Heart left ventricle (tissue), 16 donors: ENCODE results near the gene TMEM239. TPM values are rescaled to one million over a fixed set of nuclear protein-coding genes. Genes with fewer than 3 reads are reported as not detected.
"Not testable (repeated sequence)": the region's sequence is repeated elsewhere in the genome, so short reads cannot be mapped to it uniquely, and the experiment has no call there.

Source experiments
- ATAC-seq, 4 donors: fragments of 200-7000 bp; cut with Tn5 transposase; one replicate each; pipeline ENCODE4 v1.9.1; 2020 to 2022; ENCODE audit warnings: moderate library complexity in 4 of 4, mild to moderate bottlenecking in 3 of 4, moderate number of reproducible peaks in 1 of 4
- DNase-seq, 5 donors: peaks; one replicate each; pipeline ENCODE4 v3.0.0-alpha.2; 2020
- H3K27ac ChIP-seq, 12 donors: fragments of 200-600 bp; sonication (generic) in 4 of 12; one replicate each; pipeline versions ENCODE4 v1.5.0 to v1.8.0; 2016 to 2022; ENCODE audit warnings: mild to moderate bottlenecking in 2 of 12
- H3K27me3 ChIP-seq, 9 donors: fragments of 200-600 bp; sonication (generic) in 2 of 9; one replicate each; pipeline versions ENCODE4 v1.5.1 to v1.8.0; 2016 to 2022; ENCODE audit warnings: mild to moderate bottlenecking in 3 of 9
- H3K36me3 ChIP-seq, 9 donors: fragments of 200-600 bp; sonication (generic) in 2 of 9; one replicate each; pipeline versions ENCODE4 v1.5.0 to v1.8.0; 2018 to 2022; ENCODE audit warnings: mild to moderate bottlenecking in 2 of 9
- H3K4me1 ChIP-seq, 12 donors: fragments of 200-600 bp; sonication (generic) in 4 of 12; one replicate each; pipeline versions ENCODE4 v1.5.0 to v1.8.0; 2016 to 2022; ENCODE audit warnings: mild to moderate bottlenecking in 3 of 12
- H3K4me3 ChIP-seq, 12 donors: fragments of 200-600 bp; sonication (generic) in 4 of 12; one replicate each; pipeline versions ENCODE4 v1.5.0 to v1.8.0; 2017 to 2022; ENCODE audit warnings: mild to moderate bottlenecking in 9 of 12, moderate library complexity in 4 of 12
- H3K9me3 ChIP-seq, 12 donors: fragments of 200-600 bp; sonication (generic) in 4 of 12; one replicate each; pipeline versions ENCODE4 v1.5.0 to v1.8.0; 2016 to 2022; ENCODE audit warnings: mild to moderate bottlenecking in 1 of 12
- CTCF ChIP-seq, 12 donors: fragments of 200-600 bp; sonication (generic) in 4 of 12; IDR thresholded peaks; one replicate each; pipeline versions ENCODE4 v1.5.0 to v1.8.0; 2018 to 2022; ENCODE audit warnings: antibody characterized with exemption in 12 of 12, mild to moderate bottlenecking in 5 of 12
- POLR2A ChIP-seq, 2 donors: fragments of 450-650 bp; IDR thresholded peaks; one replicate each; pipeline ENCODE4 v1.6.1; 2017; ENCODE audit warnings: antibody characterized with exemption in 2 of 2, mild to moderate bottlenecking in 2 of 2, moderate library complexity in 2 of 2
- WGBS, 4 donors: extraction: QIAGEN DNeasy Blood & Tissue Kit in 2 of 4; methylation state at CpG; one replicate each; pipeline versions ENCODE4 v1.1.5 to v1.1.7; 2013 to 2018; 5-methylcytosine and 5-hydroxymethylcytosine counted together
- intact Hi-C, 10 donors: fragments of 100-400 bp; cut with DNase I; formaldehyde crosslinking; loops; one replicate each; pipeline versions ENCODE4 v1.11.1 to v1.14.2; 2022
- polyA plus RNA-seq, 2 donors: library from polyadenylated mRNA; stranded (reverse); fragments of 200-250 nt; gene quantifications; one replicate each; pipeline ENCODE4 v1.2.3, GENCODE V29; 2013
- total RNA-seq, 9 donors: library from RNA; depleted of rRNA in 2 of 9; stranded (reverse); fragments of >200 nt in 2 of 9; fragmentation: NEBNext Ultra II Directional in 3 of 9; extraction: Animal tissue kit (Norgen Biotek cat#: 25700) in 3 of 9; gene quantifications; one replicate each; pipeline versions ENCODE4 v1.1.0 to v1.2.4, GENCODE V29; 2016 to 2023
- donor health status: ischemic (EF 13 %, LVEDD 7.1; RV severe dilation, severe dysfunction).
- donor health status: healthy with polysubstance abuse.
- donor health status: DM: no; HTN: yes; CAD: no.
- donor health status: DM: no; HTN: no; CAD: no.
- donor health status: ischemic (EF 25% LVEDD 6.9; RV normal size, moderate dysfunction).
- donor health status: ischemic (EF 25% LVEDD 5.7; RV mildly dilated, moderate dysfunction).
- donor health status: healthy.
- donor health status: DM: yes; HTN: yes; CAD: no.
- donor health status: ischemic (EF 35%, LVEDD 5.7; RV mildly dilated, moderate dysfunction).
- donor health status: nonischemic (EF 11% LVEDD 7.7; RV severe dilation, severe dysfunction).
- donor health status: DM: yes; HTN: yes; CAD: no.
- donor health status: PGD.
- donor health status: ischemic (EF 29% LVEDD 5.4; RV normal size, mild dysfunction).
- donor health status: nonischemic (EF 23%, LVEDD 6.1; RV moderate dilation, normal function).

Gene TMEM239
- total and polyA plus RNA-seq, 11 donors: not detected

- H3K9me3 ChIP-seq: no peaks in the 10 kb centered on the region
- TF ChIP-seq CTCF (IDR thresholded peaks at IDR 0.05) (no peak), POLR2A (IDR thresholded peaks at IDR 0.05) (no peak)
- H3K4me3 ChIP-seq: no peak overlapping the region
- intact Hi-C loops: no loop called here
- no peaks in the 10 kb centered on the region for H3K36me3 ChIP-seq
- H3K27me3 ChIP-seq: peaks cover 7 to 46% (median 25%) of the 10 kb centered on the region in 9 donors
- no peak for DNase-seq
- peaks cover 0 to 9% (median 0%) of the 10 kb centered on the region in 12 donors for H3K4me1 ChIP-seq
- H3K27ac ChIP-seq: no peak overlapping the region
- ATAC-seq: no peak
- 81 to 99% (median 93%) methylated on average over 2 of the region's 2 CpGs for WGBS, 4 donors
These were observed 9.6 kb downstream of the TMEM239 start for GRCh38 chr20:2825761-2826160.

- no peak for ATAC-seq
- Histone ChIP-seq H3K4me3 (no peak overlapping the region), H3K4me1 (peaks cover 0 to 7% (median 0%) of the 10 kb centered on the region in 12 donors), H3K27me3 (peaks cover 0 to 37% (median 16%) of the 10 kb centered on the region in 9 donors), H3K9me3 (no peaks in the 10 kb centered on the region), H3K27ac (no peak overlapping the region), H3K36me3 (no peaks in the 10 kb centered on the region)
- 87 to 92% (median 89%) methylated on average over 4 of the region's 4 CpGs for WGBS, 4 donors
- intact Hi-C loops: no loop called here
- TF ChIP-seq CTCF (IDR thresholded peaks at IDR 0.05): no peak
- TF ChIP-seq POLR2A (IDR thresholded peaks at IDR 0.05): no peak
- no peak for DNase-seq
These were observed 10.5 kb downstream of the TMEM239 start for GRCh38 chr20:2826655-2827054.

GRCh38 chr20:2829376-2829775, 13.2 kb downstream of the TMEM239 start:
- Histone ChIP-seq H3K4me3 (no peak overlapping the region), H3K27ac (no peak overlapping the region), H3K9me3 (no peaks in the 10 kb centered on the region), H3K4me1 (peaks cover 0 to 24% (median 0%) of the 10 kb centered on the region in 12 donors), H3K36me3 (no peaks in the 10 kb centered on the region), H3K27me3 (peaks cover 0 to 30% (median 10%) of the 10 kb centered on the region in 9 donors)
- TF ChIP-seq POLR2A (IDR thresholded peaks at IDR 0.05): no peak
- TF ChIP-seq CTCF (IDR thresholded peaks at IDR 0.05): no peak
- WGBS, 4 donors: 61 to 73% (median 64%) methylated on average over 6 of the region's 6 CpGs
- no peak for DNase-seq
- no peak for ATAC-seq
- intact Hi-C loops: no loop called here

GRCh38 chr20:2831206-2831605, 15.0 kb downstream of the TMEM239 start:
- H3K9me3 ChIP-seq, H3K27ac ChIP-seq, intact Hi-C loops, H3K4me3 ChIP-seq, ATAC-seq, DNase-seq, H3K36me3 ChIP-seq: not testable (repeated sequence)
- Histone ChIP-seq H3K27me3 (peaks cover 0 to 27% (median 10%) of the 10 kb centered on the region in 9 donors), H3K4me1 (peaks cover 0 to 24% (median 0%) of the 10 kb centered on the region in 12 donors)
- 73 to 91% (median 84%) methylated on average over 7 of the region's 7 CpGs for WGBS, 4 donors

GRCh38 chr20:2833761-2834160, 17.6 kb downstream of the TMEM239 start:
- TF ChIP-seq POLR2A (IDR thresholded peaks at IDR 0.05): no peak
- no peak for TF ChIP-seq CTCF (IDR thresholded peaks at IDR 0.05)
- Histone ChIP-seq H3K36me3 (peaks cover 0 to 6% (median 0%) of the 10 kb centered on the region in 9 donors), H3K27me3 (peaks cover 0 to 10% (median 0%) of the 10 kb centered on the region in 9 donors), H3K4me3 (no peak overlapping the region), H3K9me3 (no peaks in the 10 kb centered on the region), H3K4me1 (peaks cover 0 to 24% (median 0%) of the 10 kb centered on the region in 12 donors), H3K27ac (no peak overlapping the region)
- DNase-seq: no peak
- no peak for ATAC-seq
- WGBS, 4 donors: 89 to 94% (median 93%) methylated on average over 1 of the region's 1 CpG
- intact Hi-C loops: no loop called here
